ENCODE data around the gene LDLRAD4.

LDLRAD4 gene

GRCh38 chr18:13513021-13513420 lies 294.5 kb downstream of the LDLRAD4 start:
- no peaks in the 10 kb centered on the region for H3K27me3 ChIP-seq (ENCODE audit: control insufficient read depth in 2 of 2, insufficient read depth in 2 of 2, low read length in 2 of 2)
- no peak overlapping the region for H3K4me3 ChIP-seq (ENCODE audit: low read length in 2 of 2)
- no peak overlapping the region for H3K27ac ChIP-seq (ENCODE audit: low read depth in 2 of 2, low read length in 2 of 2)
- no peaks in the 10 kb centered on the region for H3K9me3 ChIP-seq (ENCODE audit: control insufficient read depth in 2 of 2, low read length in 2 of 2)
- no peak overlapping the region for H3K9ac ChIP-seq (ENCODE audit: low read depth in 1 of 2, low read length in 2 of 2)
- no peaks in the 10 kb centered on the region for H3K4me1 ChIP-seq (ENCODE audit: control insufficient read depth in 2 of 2, insufficient read depth in 2 of 2, low read length in 2 of 2)
- H3K36me3 ChIP-seq (ENCODE audit: control insufficient read depth in 2 of 2, insufficient read depth in 2 of 2, low read length in 2 of 2) = peaks cover 0 to 2% of the 10 kb centered on the region in 2 donors

GRCh38 chr18:13513481-13513880 lies 294.9 kb downstream of the LDLRAD4 start:
- Histone ChIP-seq H3K9me3 (ENCODE audit: control insufficient read depth in 2 of 2, low read length in 2 of 2) (no peaks in the 10 kb centered on the region), H3K4me1 (ENCODE audit: control insufficient read depth in 2 of 2, insufficient read depth in 2 of 2, low read length in 2 of 2) (no peaks in the 10 kb centered on the region), H3K36me3 (ENCODE audit: control insufficient read depth in 2 of 2, insufficient read depth in 2 of 2, low read length in 2 of 2) (peaks cover 0 to 2% of the 10 kb centered on the region in 2 donors), H3K4me3 (ENCODE audit: low read length in 2 of 2) (no peak overlapping the region), H3K27ac (ENCODE audit: low read depth in 2 of 2, low read length in 2 of 2) (no peak overlapping the region), H3K9ac (ENCODE audit: low read depth in 1 of 2, low read length in 2 of 2) (no peak overlapping the region), H3K27me3 (ENCODE audit: control insufficient read depth in 2 of 2, insufficient read depth in 2 of 2, low read length in 2 of 2) (no peaks in the 10 kb centered on the region)

DNA sequence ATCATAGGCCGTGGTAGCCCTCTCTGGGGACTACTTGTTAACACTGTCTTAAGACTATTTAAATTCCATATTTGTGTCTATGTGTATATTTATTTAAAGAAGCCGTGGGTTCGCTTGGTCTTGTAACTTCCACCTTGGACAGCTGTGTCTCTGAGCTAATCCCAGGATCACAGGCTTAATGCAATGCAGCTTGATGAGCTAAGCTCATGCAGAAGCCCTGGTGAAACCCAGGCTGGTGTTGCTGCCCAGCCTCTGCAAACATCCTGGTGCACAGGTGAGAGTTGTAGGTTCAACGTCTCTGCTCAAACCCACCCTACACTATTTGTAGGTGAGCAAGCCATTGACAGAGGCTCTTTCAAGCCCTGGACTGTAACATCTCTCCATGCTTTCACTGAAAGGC lies 296.0 kb downstream of the LDLRAD4 start:
- Histone ChIP-seq H3K4me1 (ENCODE audit: control insufficient read depth in 2 of 2, insufficient read depth in 2 of 2, low read length in 2 of 2) (no peaks in the 10 kb centered on the region), H3K27me3 (ENCODE audit: control insufficient read depth in 2 of 2, insufficient read depth in 2 of 2, low read length in 2 of 2) (no peaks in the 10 kb centered on the region), H3K9me3 (ENCODE audit: control insufficient read depth in 2 of 2, low read length in 2 of 2) (no peaks in the 10 kb centered on the region), H3K27ac (ENCODE audit: low read depth in 2 of 2, low read length in 2 of 2) (no peak overlapping the region), H3K36me3 (ENCODE audit: control insufficient read depth in 2 of 2, insufficient read depth in 2 of 2, low read length in 2 of 2) (peaks cover 0 to 2% of the 10 kb centered on the region in 2 donors), H3K4me3 (ENCODE audit: low read length in 2 of 2) (no peak overlapping the region), H3K9ac (ENCODE audit: low read depth in 1 of 2, low read length in 2 of 2) (no peak overlapping the region)

DNA sequence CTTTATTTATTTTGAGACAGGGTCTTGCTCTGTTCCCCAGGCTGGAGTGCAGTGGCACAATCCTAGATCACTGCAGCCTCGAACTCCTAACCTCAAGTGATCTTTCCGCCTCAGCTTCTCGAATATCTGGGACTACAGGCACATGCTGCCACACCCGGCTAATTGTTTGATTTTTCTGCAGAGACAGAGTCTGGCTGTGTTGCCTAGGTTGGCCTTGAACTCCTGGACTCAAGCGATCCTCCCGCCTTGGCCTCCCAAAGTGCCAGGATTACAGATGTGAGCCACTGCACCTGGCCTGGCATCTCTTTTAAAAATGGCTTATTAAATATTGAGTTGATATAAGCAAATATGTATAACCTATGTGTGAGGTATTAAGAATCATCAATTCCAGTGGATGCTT lies 298.3 kb downstream of the LDLRAD4 start:
- no peaks in the 10 kb centered on the region for H3K9me3 ChIP-seq (ENCODE audit: control insufficient read depth in 2 of 2, low read length in 2 of 2)
- H3K9ac ChIP-seq (ENCODE audit: low read depth in 1 of 2, low read length in 2 of 2) = no peak overlapping the region

GRCh38 chr18:13517369-13517768 lies 298.8 kb downstream of the LDLRAD4 start:
- Histone ChIP-seq H3K4me1 (ENCODE audit: control insufficient read depth in 2 of 2, insufficient read depth in 2 of 2, low read length in 2 of 2) (no peaks in the 10 kb centered on the region), H3K4me3 (ENCODE audit: low read length in 2 of 2) (no peak overlapping the region), H3K9ac (ENCODE audit: low read depth in 1 of 2, low read length in 2 of 2) (no peak overlapping the region), H3K27me3 (ENCODE audit: control insufficient read depth in 2 of 2, insufficient read depth in 2 of 2, low read length in 2 of 2) (no peaks in the 10 kb centered on the region), H3K36me3 (ENCODE audit: control insufficient read depth in 2 of 2, insufficient read depth in 2 of 2, low read length in 2 of 2) (peaks cover 0 to 2% of the 10 kb centered on the region in 2 donors), H3K27ac (ENCODE audit: low read depth in 2 of 2, low read length in 2 of 2) (no peak overlapping the region), H3K9me3 (ENCODE audit: control insufficient read depth in 2 of 2, low read length in 2 of 2) (no peaks in the 10 kb centered on the region)

More for the DNA sequence above, 298.3 kb downstream of the LDLRAD4 start:
- Histone ChIP-seq H3K27me3 (ENCODE audit: control insufficient read depth in 2 of 2, insufficient read depth in 2 of 2, low read length in 2 of 2) (no peaks in the 10 kb centered on the region), H3K36me3 (ENCODE audit: control insufficient read depth in 2 of 2, insufficient read depth in 2 of 2, low read length in 2 of 2) (peaks cover 0 to 2% of the 10 kb centered on the region in 2 donors), H3K4me3 (ENCODE audit: low read length in 2 of 2) (no peak overlapping the region), H3K4me1 (ENCODE audit: control insufficient read depth in 2 of 2, insufficient read depth in 2 of 2, low read length in 2 of 2) (no peaks in the 10 kb centered on the region), H3K27ac (ENCODE audit: low read depth in 2 of 2, low read length in 2 of 2) (no peak overlapping the region)

- Histone ChIP-seq H3K4me1 (ENCODE audit: control insufficient read depth in 2 of 2, insufficient read depth in 2 of 2, low read length in 2 of 2) (no peaks in the 10 kb centered on the region), H3K36me3 (ENCODE audit: control insufficient read depth in 2 of 2, insufficient read depth in 2 of 2, low read length in 2 of 2) (peaks cover 0 to 2% of the 10 kb centered on the region in 2 donors), H3K27me3 (ENCODE audit: control insufficient read depth in 2 of 2, insufficient read depth in 2 of 2, low read length in 2 of 2) (no peaks in the 10 kb centered on the region), H3K4me3 (ENCODE audit: low read length in 2 of 2) (no peak overlapping the region), H3K27ac (ENCODE audit: low read depth in 2 of 2, low read length in 2 of 2) (no peak overlapping the region), H3K9ac (ENCODE audit: low read depth in 1 of 2, low read length in 2 of 2) (no peak overlapping the region), H3K9me3 (ENCODE audit: control insufficient read depth in 2 of 2, low read length in 2 of 2) (no peaks in the 10 kb centered on the region)
Observed at GRCh38 chr18:13518382-13518781, 299.8 kb downstream of the LDLRAD4 start.

GRCh38 chr18:13520306-13520705 lies 301.7 kb downstream of the LDLRAD4 start:
- Histone ChIP-seq H3K27ac (ENCODE audit: low read depth in 2 of 2, low read length in 2 of 2) (no peak overlapping the region), H3K9me3 (ENCODE audit: control insufficient read depth in 2 of 2, low read length in 2 of 2) (no peaks in the 10 kb centered on the region), H3K36me3 (ENCODE audit: control insufficient read depth in 2 of 2, insufficient read depth in 2 of 2, low read length in 2 of 2) (peaks cover 0 to 2% of the 10 kb centered on the region in 2 donors), H3K9ac (ENCODE audit: low read depth in 1 of 2, low read length in 2 of 2) (no peak overlapping the region), H3K27me3 (ENCODE audit: control insufficient read depth in 2 of 2, insufficient read depth in 2 of 2, low read length in 2 of 2) (no peaks in the 10 kb centered on the region), H3K4me3 (ENCODE audit: low read length in 2 of 2) (no peak overlapping the region), H3K4me1 (ENCODE audit: control insufficient read depth in 2 of 2, insufficient read depth in 2 of 2, low read length in 2 of 2) (no peaks in the 10 kb centered on the region)

DNA sequence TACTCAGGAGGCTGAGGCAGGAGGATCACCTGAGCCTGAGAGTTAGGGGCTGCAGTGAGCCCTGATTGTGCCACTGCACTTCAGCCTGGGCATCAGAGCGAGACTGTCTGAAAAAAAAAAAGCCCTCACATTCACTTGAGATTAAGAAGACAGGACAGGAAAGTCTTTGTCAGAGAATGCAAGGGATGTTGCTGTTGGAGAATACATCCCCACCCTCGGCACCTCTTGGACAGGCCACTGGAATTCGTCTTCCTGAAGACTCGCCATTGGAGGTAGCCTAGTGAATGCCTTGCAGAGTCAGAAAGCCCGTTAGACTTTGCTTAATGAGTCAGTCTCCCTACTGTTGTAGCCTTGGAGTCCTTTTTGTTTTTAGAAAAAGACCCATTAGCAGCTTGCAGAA lies 302.2 kb downstream of the LDLRAD4 start:
- Histone ChIP-seq H3K9ac (ENCODE audit: low read depth in 1 of 2, low read length in 2 of 2) (no peak overlapping the region), H3K27ac (ENCODE audit: low read depth in 2 of 2, low read length in 2 of 2) (no peak overlapping the region), H3K27me3 (ENCODE audit: control insufficient read depth in 2 of 2, insufficient read depth in 2 of 2, low read length in 2 of 2) (no peaks in the 10 kb centered on the region), H3K36me3 (ENCODE audit: control insufficient read depth in 2 of 2, insufficient read depth in 2 of 2, low read length in 2 of 2) (peaks cover 0 to 2% of the 10 kb centered on the region in 2 donors), H3K4me3 (ENCODE audit: low read length in 2 of 2) (no peak overlapping the region), H3K9me3 (ENCODE audit: control insufficient read depth in 2 of 2, low read length in 2 of 2) (no peaks in the 10 kb centered on the region), H3K4me1 (ENCODE audit: control insufficient read depth in 2 of 2, insufficient read depth in 2 of 2, low read length in 2 of 2) (no peaks in the 10 kb centered on the region)

DNA sequence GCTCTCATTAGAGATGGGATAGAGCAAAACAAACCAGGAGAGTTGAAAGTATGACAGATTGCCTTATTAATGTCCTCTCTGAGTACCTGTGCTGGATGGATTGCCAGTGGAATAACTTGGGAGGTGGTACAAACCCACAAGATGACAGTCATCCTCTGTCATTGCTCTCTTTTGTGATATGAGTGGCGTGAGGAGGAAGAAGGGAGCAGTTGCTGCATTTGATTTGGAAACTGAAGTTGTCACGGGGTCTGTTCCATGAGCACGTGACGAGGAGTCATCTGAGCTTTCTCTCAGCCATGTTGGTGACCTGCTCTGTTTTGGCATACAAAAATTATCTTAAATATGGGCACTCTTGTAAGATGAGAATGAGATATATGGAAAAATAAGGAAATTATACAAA lies 302.9 kb downstream of the LDLRAD4 start:
- Histone ChIP-seq H3K36me3 (ENCODE audit: control insufficient read depth in 2 of 2, insufficient read depth in 2 of 2, low read length in 2 of 2) (peaks cover 0 to 2% of the 10 kb centered on the region in 2 donors), H3K27ac (ENCODE audit: low read depth in 2 of 2, low read length in 2 of 2) (no peak overlapping the region), H3K9ac (ENCODE audit: low read depth in 1 of 2, low read length in 2 of 2) (no peak overlapping the region), H3K27me3 (ENCODE audit: control insufficient read depth in 2 of 2, insufficient read depth in 2 of 2, low read length in 2 of 2) (no peaks in the 10 kb centered on the region), H3K4me1 (ENCODE audit: control insufficient read depth in 2 of 2, insufficient read depth in 2 of 2, low read length in 2 of 2) (no peaks in the 10 kb centered on the region), H3K9me3 (ENCODE audit: control insufficient read depth in 2 of 2, low read length in 2 of 2) (no peaks in the 10 kb centered on the region), H3K4me3 (ENCODE audit: low read length in 2 of 2) (no peak overlapping the region)

DNA sequence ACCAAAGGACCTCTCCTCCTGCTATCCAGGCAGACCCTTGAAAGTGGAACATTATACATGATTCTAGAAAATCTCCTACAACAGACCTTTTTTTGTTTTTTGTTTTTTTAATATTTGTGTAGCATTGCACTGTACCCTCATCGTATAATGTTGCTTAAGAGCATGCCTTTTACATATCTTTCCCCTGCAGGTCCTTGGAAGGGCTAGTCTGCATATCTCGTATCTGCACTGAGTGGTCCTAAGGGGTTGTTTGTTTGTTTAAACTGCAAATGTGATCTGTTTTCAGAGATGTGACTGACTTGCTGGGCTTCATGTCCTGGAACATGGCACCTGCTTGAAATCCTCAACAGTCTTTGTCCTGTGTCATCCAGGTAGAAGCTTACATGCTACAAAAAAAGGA lies 303.7 kb downstream of the LDLRAD4 start:
- H3K27ac ChIP-seq (ENCODE audit: low read depth in 2 of 2, low read length in 2 of 2) = no peak overlapping the region
- H3K36me3 ChIP-seq (ENCODE audit: control insufficient read depth in 2 of 2, insufficient read depth in 2 of 2, low read length in 2 of 2) = peaks cover 0 to under 1% of the 10 kb centered on the region in 2 donors
- no peak overlapping the region for H3K9ac ChIP-seq (ENCODE audit: low read depth in 1 of 2, low read length in 2 of 2)

More for the DNA sequence above, 303.7 kb downstream of the LDLRAD4 start:
- Histone ChIP-seq H3K4me1 (ENCODE audit: control insufficient read depth in 2 of 2, insufficient read depth in 2 of 2, low read length in 2 of 2) (no peaks in the 10 kb centered on the region), H3K27me3 (ENCODE audit: control insufficient read depth in 2 of 2, insufficient read depth in 2 of 2, low read length in 2 of 2) (no peaks in the 10 kb centered on the region), H3K4me3 (ENCODE audit: low read length in 2 of 2) (no peak overlapping the region), H3K9me3 (ENCODE audit: control insufficient read depth in 2 of 2, low read length in 2 of 2) (no peaks in the 10 kb centered on the region)
